Sigmoid colon (tissue), 7 donors: ENCODE measurements around the gene ZNF718. TPM values are rescaled to one million over a fixed set of nuclear protein-coding genes. Genes with fewer than 3 reads are reported as not detected.
"Not testable (repeated sequence)": the region's sequence is repeated elsewhere in the genome, so short reads cannot be mapped to it uniquely, and the experiment has no call there.

Experiments used
- DNase-seq: peaks from one replicate; pipeline ENCODE4 v3.0.0-alpha.2; 2019
- H3K27ac ChIP-seq, 4 donors: fragments of 200-600 bp; sonication (generic); one replicate each; pipeline ENCODE4 v1.5.1; 2016 to 2019; ENCODE audit warnings: mild to moderate bottlenecking in 1 of 4
- H3K27me3 ChIP-seq, 3 donors: fragments of 200-600 bp; sonication (generic); one replicate each; pipeline ENCODE4 v1.5.1; 2019; ENCODE audit warnings: mild to moderate bottlenecking in 1 of 3
- H3K36me3 ChIP-seq, 4 donors: fragments of 200-600 bp; sonication (generic); one replicate each; pipeline ENCODE4 v1.5.1; 2016 to 2019
- H3K4me1 ChIP-seq, 4 donors: fragments of 200-600 bp; sonication (generic); one replicate each; pipeline ENCODE4 v1.5.1; 2017 to 2019
- H3K4me3 ChIP-seq, 4 donors: fragments of 200-600 bp; sonication (generic); one replicate each; pipeline ENCODE4 v1.5.1; 2017 to 2019; ENCODE audit warnings: mild to moderate bottlenecking in 2 of 4, moderate library complexity in 1 of 4
- H3K9me3 ChIP-seq, 4 donors: fragments of 200-600 bp in 3 of 4; sonication (generic) in 3 of 4; one replicate each; pipeline versions ENCODE4 v1.5.1 to v1.6.1; 2013 to 2019
- EP300 ChIP-seq, 4 donors: sonication (generic); formaldehyde crosslinking; IDR thresholded peaks; one replicate each; pipeline ENCODE4 v1.6.1; 2017; ENCODE audit warnings: antibody characterized with exemption in 4 of 4
- POLR2A ChIP-seq, 2 donors: fragments of 450-650 bp; IDR thresholded peaks; one replicate each; pipeline ENCODE4 v1.6.1; 2016; ENCODE audit warnings: antibody characterized with exemption in 2 of 2, mild to moderate bottlenecking in 2 of 2, moderate library complexity in 2 of 2
- POLR2AphosphoS5 ChIP-seq, 4 donors: sonication (generic); formaldehyde crosslinking; IDR thresholded peaks; one replicate each; pipeline ENCODE4 v1.6.1; 2017; ENCODE audit warnings: antibody characterized with exemption in 4 of 4
- WGBS, 2 donors: extraction: QIAGEN DNeasy Blood & Tissue Kit; methylation state at CpG; one replicate each; pipeline ENCODE4 v1.1.7; 2013; 5-methylcytosine and 5-hydroxymethylcytosine counted together
- intact Hi-C: fragments of 100-400 bp; cut with DNase I; formaldehyde crosslinking; loops from one replicate; pipeline ENCODE4 v1.15.1; 2023
- polyA plus RNA-seq, 3 donors: library from polyadenylated mRNA; stranded (reverse); fragments of 200-250 nt; gene quantifications; one replicate each; pipeline ENCODE4 v1.2.3, GENCODE V29; 2013
- total RNA-seq, 4 donors: library from RNA; depleted of rRNA; stranded (reverse); fragments of >200 nt; gene quantifications; one replicate each; pipeline ENCODE4 v1.1.0, GENCODE V29; 2016
- TF ChIP-seq, protein P1 (sequence below), 4 experiments: fragments of 450-650 bp in 3 of 4; fragments of 200-600 bp in 1 of 4; IDR thresholded peaks; one replicate each; pipeline ENCODE4 v1.5.1; 2016 to 2019; ENCODE audit warnings: antibody characterized with exemption in 4 of 4, mild to moderate bottlenecking in 3 of 4, moderate library complexity in 2 of 4
- donor health status: healthy with polysubstance abuse.
- donor health status: Bipolar disorder and iron deficiency.
- donor health status: healthy.

Gene ZNF718
- total and polyA plus RNA-seq, 7 donors: 1.2 to 13.2 (median 7.7) TPM

- TF ChIP-seq, protein P1, sequence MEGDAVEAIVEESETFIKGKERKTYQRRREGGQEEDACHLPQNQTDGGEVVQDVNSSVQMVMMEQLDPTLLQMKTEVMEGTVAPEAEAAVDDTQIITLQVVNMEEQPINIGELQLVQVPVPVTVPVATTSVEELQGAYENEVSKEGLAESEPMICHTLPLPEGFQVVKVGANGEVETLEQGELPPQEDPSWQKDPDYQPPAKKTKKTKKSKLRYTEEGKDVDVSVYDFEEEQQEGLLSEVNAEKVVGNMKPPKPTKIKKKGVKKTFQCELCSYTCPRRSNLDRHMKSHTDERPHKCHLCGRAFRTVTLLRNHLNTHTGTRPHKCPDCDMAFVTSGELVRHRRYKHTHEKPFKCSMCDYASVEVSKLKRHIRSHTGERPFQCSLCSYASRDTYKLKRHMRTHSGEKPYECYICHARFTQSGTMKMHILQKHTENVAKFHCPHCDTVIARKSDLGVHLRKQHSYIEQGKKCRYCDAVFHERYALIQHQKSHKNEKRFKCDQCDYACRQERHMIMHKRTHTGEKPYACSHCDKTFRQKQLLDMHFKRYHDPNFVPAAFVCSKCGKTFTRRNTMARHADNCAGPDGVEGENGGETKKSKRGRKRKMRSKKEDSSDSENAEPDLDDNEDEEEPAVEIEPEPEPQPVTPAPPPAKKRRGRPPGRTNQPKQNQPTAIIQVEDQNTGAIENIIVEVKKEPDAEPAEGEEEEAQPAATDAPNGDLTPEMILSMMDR (IDR thresholded peaks at IDR 0.05): no peak
- no peak for TF ChIP-seq EP300 (IDR thresholded peaks at IDR 0.05)
- no peaks in the 10 kb centered on the region for H3K27me3 ChIP-seq
- H3K36me3 ChIP-seq: peaks cover 0 to 14% (median 3%) of the 10 kb centered on the region in 4 donors
- H3K4me1 ChIP-seq: no peaks in the 10 kb centered on the region
- H3K27ac ChIP-seq: no peak overlapping the region
- 94 to 96% methylated on average over 3 of the region's 3 CpGs for WGBS, 2 donors
- intact Hi-C loops: no loop called here
- H3K9me3 ChIP-seq: peaks cover 0 to 35% (median 5%) of the 10 kb centered on the region in 4 donors
- no peak for DNase-seq
- no peak overlapping the region for H3K4me3 ChIP-seq
Observed at GRCh38 chr4:200936-201335, 76.6 kb downstream of the ZNF718 start.

- intact Hi-C loops: not testable (repeated sequence)
- Histone ChIP-seq H3K36me3 (peaks cover 0 to 14% (median 3%) of the 10 kb centered on the region in 4 donors), H3K9me3 (peaks cover 0 to 38% (median 2%) of the 10 kb centered on the region in 4 donors)
Observed at GRCh38 chr4:202822-203221, 78.5 kb downstream of the ZNF718 start.

DNA sequence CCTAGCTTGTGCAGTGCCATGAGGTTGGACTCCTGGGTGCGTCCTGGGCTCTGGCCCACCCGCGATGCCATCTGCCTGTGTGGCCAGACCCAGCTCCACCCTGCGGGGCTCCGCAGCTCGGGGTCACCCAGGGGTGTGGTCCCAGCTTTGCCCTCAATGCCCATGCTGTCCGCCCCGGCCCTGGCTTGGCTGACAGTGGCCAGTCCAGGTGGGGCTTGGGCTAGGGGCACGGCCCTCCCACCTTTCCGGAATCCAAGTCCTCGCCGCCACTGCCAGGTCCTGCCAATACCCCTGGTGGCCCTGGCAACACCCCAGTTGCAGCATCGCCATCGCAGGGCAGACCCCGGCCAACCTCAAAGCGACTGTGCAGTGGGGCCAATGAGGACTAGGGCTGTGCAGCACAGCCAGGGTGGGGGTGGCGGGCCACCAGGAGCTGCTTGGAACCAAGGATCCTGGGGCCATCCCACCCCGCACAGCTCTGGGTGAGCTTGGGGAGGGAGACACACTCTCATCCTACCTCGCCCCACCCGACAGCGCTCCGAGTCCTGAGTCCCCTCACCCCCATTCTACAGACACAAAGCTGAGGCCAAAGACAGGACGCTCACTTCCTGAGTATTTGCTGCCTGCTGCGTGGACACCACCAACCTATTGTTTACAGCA lies 80.9 kb downstream of the ZNF718 start:
- intact Hi-C loops: no loop called here
- H3K4me3 ChIP-seq: no peak overlapping the region
- peaks cover 0 to 14% (median 3%) of the 10 kb centered on the region in 4 donors for H3K36me3 ChIP-seq
- no peaks in the 10 kb centered on the region for H3K27me3 ChIP-seq
- H3K4me1 ChIP-seq: no peaks in the 10 kb centered on the region
- no peak overlapping the region for H3K27ac ChIP-seq
- 97% methylated on average over 24 of the region's 24 CpGs for WGBS, 2 donors
- H3K9me3 ChIP-seq: peaks cover 0 to 43% (median 2%) of the 10 kb centered on the region in 4 donors
- TF ChIP-seq, protein P1 (IDR thresholded peaks at IDR 0.05): no peak
- TF ChIP-seq POLR2A (IDR thresholded peaks at IDR 0.05) (no peak), EP300 (IDR thresholded peaks at IDR 0.05) (no peak), POLR2AphosphoS5 (IDR thresholded peaks at IDR 0.05) (no peak)
- no peak for DNase-seq

More at GRCh38 chr4:202822-203221, 78.5 kb downstream of the ZNF718 start:
- not testable (repeated sequence) for DNase-seq, H3K27ac ChIP-seq, H3K4me3 ChIP-seq, H3K27me3 ChIP-seq, H3K4me1 ChIP-seq

DNA sequence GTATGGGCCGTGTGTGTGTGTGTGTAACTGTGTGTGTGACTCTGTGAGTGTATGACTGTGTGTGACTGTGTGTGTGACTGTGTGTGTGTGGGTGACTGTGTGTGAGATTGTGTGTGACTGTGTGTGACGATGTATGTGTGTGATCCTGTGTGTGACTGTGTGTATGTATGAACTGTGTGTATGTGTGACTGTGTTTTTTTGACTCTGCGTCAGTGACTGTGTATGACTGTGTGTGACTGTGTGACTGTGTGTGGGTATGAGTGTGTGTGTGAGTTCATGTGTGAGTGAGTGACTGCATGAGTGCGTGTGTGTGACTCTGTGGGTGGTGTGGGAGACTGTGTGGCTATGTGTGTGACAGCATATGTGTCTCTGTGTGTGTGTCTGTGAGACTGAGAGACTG lies 81.8 kb downstream of the ZNF718 start:
- 93 to 95% methylated on average over 4 of the region's 4 CpGs for WGBS, 2 donors
- Histone ChIP-seq H3K27me3 (no peaks in the 10 kb centered on the region), H3K27ac (no peak overlapping the region), H3K9me3 (peaks cover 0 to 41% (median 2%) of the 10 kb centered on the region in 4 donors), H3K36me3 (peaks cover 0 to 14% (median 3%) of the 10 kb centered on the region in 4 donors), H3K4me3 (no peak overlapping the region), H3K4me1 (no peaks in the 10 kb centered on the region)
- intact Hi-C loops: no loop called here
- TF ChIP-seq POLR2AphosphoS5 (IDR thresholded peaks at IDR 0.05) (no peak), POLR2A (IDR thresholded peaks at IDR 0.05) (no peak), EP300 (IDR thresholded peaks at IDR 0.05) (no peak)
- TF ChIP-seq, protein P1 (IDR thresholded peaks at IDR 0.05): no peak
- DNase-seq: no peak

- H3K4me3 ChIP-seq, H3K27me3 ChIP-seq, intact Hi-C loops, H3K27ac ChIP-seq, DNase-seq, H3K4me1 ChIP-seq: not testable (repeated sequence)
- WGBS, 2 donors: 53 to 58% methylated on average over 3 of the region's 3 CpGs
- Histone ChIP-seq H3K9me3 (peaks cover 0 to 28% (median 0%) of the 10 kb centered on the region in 4 donors), H3K36me3 (peaks cover 0 to 14% (median 2%) of the 10 kb centered on the region in 4 donors)
Observed at GRCh38 chr4:208416-209096, 84.3 kb downstream of the ZNF718 start.
